Sigmoid colon (tissue), 7 donors: Measurements from ENCODE around the gene PCSK5. TPM values are rescaled to one million over a fixed set of nuclear protein-coding genes. Genes with fewer than 3 reads are reported as not detected.
A peak's percentile ranks its signal among the peaks of the same experiment; 100 is the strongest.

Experiments used
- DNase-seq: peaks from one replicate; pipeline ENCODE4 v3.0.0-alpha.2; 2019
- H3K27ac ChIP-seq, 4 donors: fragments of 200-600 bp; sonication (generic); one replicate each; pipeline ENCODE4 v1.5.1; 2016 to 2019; ENCODE audit warnings: mild to moderate bottlenecking in 1 of 4
- H3K27me3 ChIP-seq, 3 donors: fragments of 200-600 bp; sonication (generic); one replicate each; pipeline ENCODE4 v1.5.1; 2019; ENCODE audit warnings: mild to moderate bottlenecking in 1 of 3
- H3K36me3 ChIP-seq, 4 donors: fragments of 200-600 bp; sonication (generic); one replicate each; pipeline ENCODE4 v1.5.1; 2016 to 2019
- H3K4me1 ChIP-seq, 4 donors: fragments of 200-600 bp; sonication (generic); one replicate each; pipeline ENCODE4 v1.5.1; 2017 to 2019
- H3K4me3 ChIP-seq, 4 donors: fragments of 200-600 bp; sonication (generic); one replicate each; pipeline ENCODE4 v1.5.1; 2017 to 2019; ENCODE audit warnings: mild to moderate bottlenecking in 2 of 4, moderate library complexity in 1 of 4
- H3K9me3 ChIP-seq, 4 donors: fragments of 200-600 bp in 3 of 4; sonication (generic) in 3 of 4; one replicate each; pipeline versions ENCODE4 v1.5.1 to v1.6.1; 2013 to 2019
- EP300 ChIP-seq, 4 donors: sonication (generic); formaldehyde crosslinking; IDR thresholded peaks; one replicate each; pipeline ENCODE4 v1.6.1; 2017; ENCODE audit warnings: antibody characterized with exemption in 4 of 4
- POLR2A ChIP-seq, 2 donors: fragments of 450-650 bp; IDR thresholded peaks; one replicate each; pipeline ENCODE4 v1.6.1; 2016; ENCODE audit warnings: antibody characterized with exemption in 2 of 2, mild to moderate bottlenecking in 2 of 2, moderate library complexity in 2 of 2
- POLR2AphosphoS5 ChIP-seq, 4 donors: sonication (generic); formaldehyde crosslinking; IDR thresholded peaks; one replicate each; pipeline ENCODE4 v1.6.1; 2017; ENCODE audit warnings: antibody characterized with exemption in 4 of 4
- WGBS, 2 donors: extraction: QIAGEN DNeasy Blood & Tissue Kit; methylation state at CpG; one replicate each; pipeline ENCODE4 v1.1.7; 2013; 5-methylcytosine and 5-hydroxymethylcytosine counted together
- intact Hi-C: fragments of 100-400 bp; cut with DNase I; formaldehyde crosslinking; loops from one replicate; pipeline ENCODE4 v1.15.1; 2023
- polyA plus RNA-seq, 3 donors: library from polyadenylated mRNA; stranded (reverse); fragments of 200-250 nt; gene quantifications; one replicate each; pipeline ENCODE4 v1.2.3, GENCODE V29; 2013
- total RNA-seq, 4 donors: library from RNA; depleted of rRNA; stranded (reverse); fragments of >200 nt; gene quantifications; one replicate each; pipeline ENCODE4 v1.1.0, GENCODE V29; 2016
- TF ChIP-seq, protein P1 (sequence below), 4 experiments: fragments of 450-650 bp in 3 of 4; fragments of 200-600 bp in 1 of 4; IDR thresholded peaks; one replicate each; pipeline ENCODE4 v1.5.1; 2016 to 2019; ENCODE audit warnings: antibody characterized with exemption in 4 of 4, mild to moderate bottlenecking in 3 of 4, moderate library complexity in 2 of 4
- donor health status: healthy with polysubstance abuse.
- donor health status: Bipolar disorder and iron deficiency.
- donor health status: healthy.

Gene PCSK5
- total and polyA plus RNA-seq, 7 donors = 2.4 to 23.5 (median 8.4) TPM

DNA sequence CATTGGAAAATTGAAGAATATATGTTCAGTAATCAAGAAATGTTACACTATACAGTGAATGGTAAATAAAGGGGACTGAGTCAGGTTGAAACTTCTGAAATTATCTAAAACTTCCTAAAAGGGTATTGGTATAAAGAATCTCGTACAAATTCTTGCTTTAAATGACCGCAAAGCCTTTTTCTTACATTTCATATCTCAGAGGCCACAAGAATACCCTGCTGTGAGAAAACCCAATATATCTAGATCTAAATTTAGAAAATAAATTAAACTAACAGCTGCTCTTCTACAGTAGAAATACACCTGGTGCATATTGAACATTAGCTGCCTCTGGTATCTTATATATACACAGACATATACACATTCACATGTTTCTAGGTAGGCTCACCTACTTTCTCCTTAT lies 221.7 kb downstream of the PCSK5 start:
- Histone ChIP-seq H3K27me3 (no peaks in the 10 kb centered on the region), H3K27ac (no peak overlapping the region), H3K36me3 (no peaks in the 10 kb centered on the region), H3K4me3 (no peak overlapping the region), H3K4me1 (peaks cover 0 to 54% (median 20%) of the 10 kb centered on the region in 4 donors), H3K9me3 (no peaks in the 10 kb centered on the region)
- 48 to 82% methylated on average over 2 of the region's 2 CpGs for WGBS, 2 donors
- TF ChIP-seq, protein P1, sequence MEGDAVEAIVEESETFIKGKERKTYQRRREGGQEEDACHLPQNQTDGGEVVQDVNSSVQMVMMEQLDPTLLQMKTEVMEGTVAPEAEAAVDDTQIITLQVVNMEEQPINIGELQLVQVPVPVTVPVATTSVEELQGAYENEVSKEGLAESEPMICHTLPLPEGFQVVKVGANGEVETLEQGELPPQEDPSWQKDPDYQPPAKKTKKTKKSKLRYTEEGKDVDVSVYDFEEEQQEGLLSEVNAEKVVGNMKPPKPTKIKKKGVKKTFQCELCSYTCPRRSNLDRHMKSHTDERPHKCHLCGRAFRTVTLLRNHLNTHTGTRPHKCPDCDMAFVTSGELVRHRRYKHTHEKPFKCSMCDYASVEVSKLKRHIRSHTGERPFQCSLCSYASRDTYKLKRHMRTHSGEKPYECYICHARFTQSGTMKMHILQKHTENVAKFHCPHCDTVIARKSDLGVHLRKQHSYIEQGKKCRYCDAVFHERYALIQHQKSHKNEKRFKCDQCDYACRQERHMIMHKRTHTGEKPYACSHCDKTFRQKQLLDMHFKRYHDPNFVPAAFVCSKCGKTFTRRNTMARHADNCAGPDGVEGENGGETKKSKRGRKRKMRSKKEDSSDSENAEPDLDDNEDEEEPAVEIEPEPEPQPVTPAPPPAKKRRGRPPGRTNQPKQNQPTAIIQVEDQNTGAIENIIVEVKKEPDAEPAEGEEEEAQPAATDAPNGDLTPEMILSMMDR (IDR thresholded peaks at IDR 0.05) = no peak
- TF ChIP-seq POLR2A (IDR thresholded peaks at IDR 0.05) (no peak), EP300 (IDR thresholded peaks at IDR 0.05) (no peak), POLR2AphosphoS5 (IDR thresholded peaks at IDR 0.05) (no peak)
- intact Hi-C loops = no loop called here
- no peak for DNase-seq

GRCh38 chr9:76114144-76114543 lies 223.7 kb downstream of the PCSK5 start:
- Histone ChIP-seq H3K36me3 (no peaks in the 10 kb centered on the region), H3K27ac (peak overlapping the region in 2 of 4 donors; percentile 20 to 63), H3K4me1 (peaks cover 0 to 48% (median 18%) of the 10 kb centered on the region in 4 donors), H3K9me3 (no peaks in the 10 kb centered on the region), H3K27me3 (no peaks in the 10 kb centered on the region), H3K4me3 (no peak overlapping the region)
- 87 to 91% methylated on average over 3 of the region's 3 CpGs for WGBS, 2 donors
- intact Hi-C loops = no loop called here
- DNase-seq = no peak
- TF ChIP-seq POLR2AphosphoS5 (IDR thresholded peaks at IDR 0.05) = no peak
- TF ChIP-seq EP300 (IDR thresholded peaks at IDR 0.05) = no peak
- TF ChIP-seq POLR2A (IDR thresholded peaks at IDR 0.05) = no peak
- TF ChIP-seq, protein P1 (IDR thresholded peaks at IDR 0.05) = no peak

- Histone ChIP-seq H3K27ac (no peak overlapping the region), H3K4me3 (no peak overlapping the region), H3K27me3 (no peaks in the 10 kb centered on the region), H3K4me1 (peaks cover 0 to 41% (median 18%) of the 10 kb centered on the region in 4 donors), H3K36me3 (no peaks in the 10 kb centered on the region), H3K9me3 (no peaks in the 10 kb centered on the region)
- intact Hi-C loops = no loop called here
- TF ChIP-seq, protein P1 (IDR thresholded peaks at IDR 0.05) = no peak
- TF ChIP-seq POLR2A (IDR thresholded peaks at IDR 0.05) (no peak), EP300 (IDR thresholded peaks at IDR 0.05) (no peak), POLR2AphosphoS5 (IDR thresholded peaks at IDR 0.05) (no peak)
- DNase-seq = no peak
- 93 to 98% methylated on average over 2 of the region's 2 CpGs for WGBS, 2 donors
Observed at GRCh38 chr9:76115396-76115795, 224.9 kb downstream of the PCSK5 start.

DNA sequence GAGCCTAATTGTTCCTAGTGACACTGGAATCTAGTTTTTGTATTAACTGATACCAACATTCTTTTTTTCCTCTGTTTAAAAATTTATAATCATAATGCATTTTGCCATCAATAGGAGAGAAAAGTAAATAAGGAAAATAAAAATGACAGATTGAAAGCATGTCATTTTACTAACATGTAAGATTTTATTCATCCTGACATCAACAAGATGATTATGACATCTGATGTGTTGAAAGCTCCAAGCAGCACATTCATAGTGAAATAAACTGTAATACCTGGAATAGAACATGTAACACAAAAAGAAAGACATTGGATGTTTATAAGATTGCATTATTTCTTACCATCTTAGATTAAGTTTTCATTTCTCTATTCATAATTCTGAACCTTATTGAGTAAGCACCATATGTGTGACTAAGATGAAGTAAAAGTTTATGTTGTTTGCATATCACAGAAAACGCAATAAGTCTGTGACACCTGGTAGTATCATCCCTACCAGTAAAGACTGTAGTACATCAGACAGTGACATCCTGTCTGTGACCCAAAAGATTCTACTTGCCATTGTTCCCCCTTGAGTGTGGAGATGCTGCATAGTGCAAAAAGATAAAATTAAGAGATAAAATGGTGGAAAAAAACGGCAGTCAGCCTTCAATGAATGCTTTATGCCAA lies 225.6 kb downstream of the PCSK5 start:
- H3K27me3 ChIP-seq = no peaks in the 10 kb centered on the region
- no peaks in the 10 kb centered on the region for H3K36me3 ChIP-seq
- TF ChIP-seq POLR2A (IDR thresholded peaks at IDR 0.05) (no peak), EP300 (IDR thresholded peaks at IDR 0.05) (no peak), POLR2AphosphoS5 (IDR thresholded peaks at IDR 0.05) (no peak)
- TF ChIP-seq, protein P1 (IDR thresholded peaks at IDR 0.05) = no peak
- H3K27ac ChIP-seq = peak overlapping the region in 1 of 4 donors; percentile 33
- H3K9me3 ChIP-seq = no peaks in the 10 kb centered on the region
- intact Hi-C loops = no loop called here
- DNase-seq = no peak
- H3K4me3 ChIP-seq = no peak overlapping the region
- peaks cover 0 to 41% (median 18%) of the 10 kb centered on the region in 4 donors for H3K4me1 ChIP-seq
- 84 to 89% methylated on average over 2 of the region's 2 CpGs for WGBS, 2 donors
